OCI-LY1 (cell line): ENCODE measurements around the gene CEP131.

Experiments used
- H2AFZ ChIP-seq: fragments of 200-600 bp; sonication (generic), shearing (Covaris generic); 2 replicates; pipeline ENCODE4 v1.6.0; 2014; ENCODE audit warnings: antibody characterized with exemption, mild to moderate bottlenecking, low read length
- H3F3A ChIP-seq: fragments of 200-600 bp; sonication (generic), shearing (Covaris generic); 2 replicates; pipeline ENCODE4 v1.6.0; 2014; ENCODE audit warnings: mild to moderate bottlenecking, antibody characterized with exemption, low read length, moderate library complexity; ENCODE audit not compliant: insufficient read depth
- H3K27ac ChIP-seq: fragments of 200-600 bp; sonication (generic); 2 replicates; pipeline ENCODE4 v1.5.1; 2014; ENCODE audit warnings: low read length, mixed run types, mild to moderate bottlenecking, low read depth; ENCODE audit not compliant: poor library complexity, severe bottlenecking
- H3K27me3 ChIP-seq: fragments of 200-600 bp; sonication (generic); 2 replicates; pipeline ENCODE4 v1.6.0; 2014; ENCODE audit warnings: antibody characterized with exemption, mild to moderate bottlenecking, low read length, moderate library complexity; ENCODE audit not compliant: insufficient read depth
- H3K36me3 ChIP-seq: fragments of 200-600 bp; sonication (generic); 2 replicates; pipeline ENCODE4 v1.6.1; 2014; ENCODE audit warnings: mild to moderate bottlenecking, antibody characterized with exemption, low read length, moderate library complexity, mixed read lengths; ENCODE audit not compliant: insufficient read depth
- H3K4me1 ChIP-seq: fragments of 200-600 bp; sonication (generic); 2 replicates; pipeline ENCODE4 v1.5.1; 2014; ENCODE audit warnings: mild to moderate bottlenecking, low read length, moderate library complexity; ENCODE audit not compliant: insufficient read depth, severe bottlenecking
- H3K4me2 ChIP-seq: fragments of 200-600 bp; sonication (generic), shearing (Covaris generic); 2 replicates; pipeline ENCODE4 v1.6.1; 2014; ENCODE audit warnings: low read length
- H3K4me3 ChIP-seq: fragments of 200-600 bp; sonication (generic); 2 replicates; pipeline ENCODE4 v1.5.1; 2014; ENCODE audit warnings: low read length, low read depth, mild to moderate bottlenecking, mixed read lengths; ENCODE audit not compliant: poor library complexity, severe bottlenecking
- H3K79me2 ChIP-seq: fragments of 200-600 bp; shearing (Covaris generic); 2 replicates; pipeline ENCODE4 v1.6.1; 2016; ENCODE audit warnings: mixed run types, low read length, mixed read lengths; ENCODE audit not compliant: insufficient read depth
- H3K9ac ChIP-seq: fragments of 200-600 bp; sonication (generic), shearing (Covaris generic); 2 replicates; pipeline ENCODE4 v1.6.1; 2014; ENCODE audit warnings: mild to moderate bottlenecking, low read length, mixed read lengths
- H3K9me2 ChIP-seq: fragments of 200-600 bp; sonication (generic), shearing (Covaris generic); 2 replicates; pipeline ENCODE4 v1.6.1; 2014; ENCODE audit warnings: low read depth, mild to moderate bottlenecking, low read length, mixed read lengths
- H3K9me3 ChIP-seq: fragments of 200-600 bp; shearing (Covaris generic); 2 replicates; pipeline ENCODE4 v1.6.1; 2014; ENCODE audit warnings: low read length, mixed read lengths
- H4K20me1 ChIP-seq: fragments of 200-600 bp; sonication (generic), shearing (Covaris generic); 2 replicates; pipeline ENCODE4 v1.6.0; 2016; ENCODE audit warnings: mild to moderate bottlenecking, low read length; ENCODE audit not compliant: insufficient read depth
- EZH2 ChIP-seq: fragments of 200-600 bp; sonication (generic), shearing (Covaris generic); IDR thresholded peaks from 2 replicates; pipeline ENCODE4 v1.8.0; 2017; ENCODE audit warnings: borderline replicate concordance, mixed run types, mild to moderate bottlenecking, antibody characterized with exemption, low read length, moderate library complexity, mixed read lengths
- TF ChIP-seq, protein P1 (sequence below): fragments of 200-600 bp; sonication (generic), shearing (Covaris generic); IDR thresholded peaks from 2 replicates; pipeline ENCODE4 v1.5.1; 2017; ENCODE audit warnings: mild to moderate bottlenecking, antibody characterized with exemption, low read length, moderate library complexity, mixed read lengths

Gene CEP131

DNA sequence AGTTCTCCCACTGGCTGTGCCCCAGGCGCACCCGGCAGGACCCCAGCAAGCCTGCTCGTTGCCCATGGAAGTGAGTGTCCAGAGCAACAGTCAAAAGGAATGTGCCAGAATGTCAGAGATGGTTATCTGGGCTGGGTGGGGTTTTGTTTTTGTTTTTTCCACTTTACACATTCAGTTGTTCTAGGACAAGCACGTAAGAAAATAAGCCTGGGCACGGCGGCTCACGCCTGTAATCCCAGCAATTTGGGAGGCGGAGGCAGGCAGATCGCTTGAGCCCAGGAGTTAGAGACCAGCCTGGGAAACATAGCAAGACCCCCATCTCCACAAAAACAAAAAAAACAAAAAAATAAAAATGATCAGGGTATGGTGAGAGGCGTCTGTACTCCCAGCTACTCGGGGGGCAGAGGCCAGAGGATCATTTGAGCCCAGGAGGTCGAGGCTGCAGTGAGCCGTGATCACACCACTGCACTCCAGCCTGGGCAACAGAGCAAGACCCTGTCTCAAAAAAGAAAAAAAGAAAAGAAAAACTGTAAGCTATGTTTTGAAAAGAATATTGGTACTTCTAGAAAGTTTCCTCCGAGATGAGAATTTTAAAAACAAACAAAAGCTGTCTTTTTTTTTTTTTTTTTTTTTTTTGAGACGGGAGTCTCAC lies 24.7 kb upstream of the CEP131 start:
- no peaks in the 10 kb centered on the region for H3K9me3 ChIP-seq
- H3K9me2 ChIP-seq: no peaks in the 10 kb centered on the region
- H3K4me3 ChIP-seq: no peak overlapping the region
- TF ChIP-seq EZH2: no peak
- TF ChIP-seq, protein P1, sequence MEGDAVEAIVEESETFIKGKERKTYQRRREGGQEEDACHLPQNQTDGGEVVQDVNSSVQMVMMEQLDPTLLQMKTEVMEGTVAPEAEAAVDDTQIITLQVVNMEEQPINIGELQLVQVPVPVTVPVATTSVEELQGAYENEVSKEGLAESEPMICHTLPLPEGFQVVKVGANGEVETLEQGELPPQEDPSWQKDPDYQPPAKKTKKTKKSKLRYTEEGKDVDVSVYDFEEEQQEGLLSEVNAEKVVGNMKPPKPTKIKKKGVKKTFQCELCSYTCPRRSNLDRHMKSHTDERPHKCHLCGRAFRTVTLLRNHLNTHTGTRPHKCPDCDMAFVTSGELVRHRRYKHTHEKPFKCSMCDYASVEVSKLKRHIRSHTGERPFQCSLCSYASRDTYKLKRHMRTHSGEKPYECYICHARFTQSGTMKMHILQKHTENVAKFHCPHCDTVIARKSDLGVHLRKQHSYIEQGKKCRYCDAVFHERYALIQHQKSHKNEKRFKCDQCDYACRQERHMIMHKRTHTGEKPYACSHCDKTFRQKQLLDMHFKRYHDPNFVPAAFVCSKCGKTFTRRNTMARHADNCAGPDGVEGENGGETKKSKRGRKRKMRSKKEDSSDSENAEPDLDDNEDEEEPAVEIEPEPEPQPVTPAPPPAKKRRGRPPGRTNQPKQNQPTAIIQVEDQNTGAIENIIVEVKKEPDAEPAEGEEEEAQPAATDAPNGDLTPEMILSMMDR: no peak
- peaks cover 3% of the 10 kb centered on the region; the same call in 1 of the 2 replicates for H3K36me3 ChIP-seq
- H2AFZ ChIP-seq: no peak overlapping the region
- H4K20me1 ChIP-seq: no peaks in the 10 kb centered on the region
- no peaks in the 10 kb centered on the region for H3K79me2 ChIP-seq
- no peaks in the 10 kb centered on the region for H3K27me3 ChIP-seq
- H3K4me2 ChIP-seq: no peak overlapping the region
- H3K9ac ChIP-seq: no peak overlapping the region
- peaks cover 48% of the 10 kb centered on the region for H3K4me1 ChIP-seq
- peaks cover 9% of the 10 kb centered on the region for H3F3A ChIP-seq
- no peak overlapping the region for H3K27ac ChIP-seq

GRCh38 chr17:81246679-81247338 lies 24.0 kb upstream of the CEP131 start:
- Histone ChIP-seq H3K79me2 (no peaks in the 10 kb centered on the region), H3K27me3 (no peaks in the 10 kb centered on the region), H3K27ac (no peak overlapping the region), H3K36me3 (peaks cover 8% of the 10 kb centered on the region), H3K9ac (no peak overlapping the region), H3K9me3 (no peaks in the 10 kb centered on the region), H3F3A (peaks cover 9% of the 10 kb centered on the region), H4K20me1 (no peaks in the 10 kb centered on the region), H3K4me1 (peaks cover 47% of the 10 kb centered on the region), H3K4me3 (no peak overlapping the region), H2AFZ (no peak overlapping the region), H3K4me2 (no peak overlapping the region), H3K9me2 (no peaks in the 10 kb centered on the region)
- TF ChIP-seq EZH2: no peak
- TF ChIP-seq, protein P1: no peak

DNA sequence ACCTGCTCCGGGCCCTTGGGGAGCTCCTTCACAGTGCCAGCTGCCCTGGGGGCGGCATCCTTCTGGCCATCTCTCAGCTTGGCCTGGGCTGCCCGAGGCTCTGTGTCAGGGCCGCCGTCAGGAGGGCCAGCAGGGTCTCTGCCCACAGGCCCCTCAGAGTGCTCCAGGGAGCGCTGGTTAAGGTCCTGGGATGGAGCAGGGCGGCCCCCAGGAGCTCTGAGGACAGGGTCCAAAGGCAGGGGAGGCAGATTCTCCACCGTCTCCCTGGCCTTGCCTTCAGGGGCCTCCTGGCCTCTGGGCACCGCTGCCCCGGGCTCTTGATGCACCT lies 23.5 kb upstream of the CEP131 start:
- no peak overlapping the region for H3K4me3 ChIP-seq
- no peaks in the 10 kb centered on the region for H3K27me3 ChIP-seq
- peaks cover 47% of the 10 kb centered on the region for H3K4me1 ChIP-seq
- H3K9me2 ChIP-seq: no peaks in the 10 kb centered on the region
- H3K79me2 ChIP-seq: no peaks in the 10 kb centered on the region
- H3K9me3 ChIP-seq: no peaks in the 10 kb centered on the region
- no peaks in the 10 kb centered on the region for H4K20me1 ChIP-seq
- H2AFZ ChIP-seq: no peak overlapping the region
- H3F3A ChIP-seq: peaks cover 9% of the 10 kb centered on the region
- no peak for TF ChIP-seq EZH2
- TF ChIP-seq, protein P1: no peak
- no peak overlapping the region for H3K9ac ChIP-seq
- H3K4me2 ChIP-seq: no peak overlapping the region
- no peak overlapping the region for H3K27ac ChIP-seq
- H3K36me3 ChIP-seq: peaks cover 10% of the 10 kb centered on the region
